MCF 10A (cell line): ENCODE data around the gene TIA1. TPM values are rescaled to one million over a fixed set of nuclear protein-coding genes. Genes with fewer than 3 reads are reported as not detected.
"Not testable (repeated sequence)": the region's sequence is repeated elsewhere in the genome, so short reads cannot be mapped to it uniquely, and the experiment has no call there.

ENCODE experiments used
- BruUV-seq: library from RNA; stranded (reverse); fragments of 400-500 nt; replicated peaks from 2 replicates; lab custom pipeline; 2021; lab: Mats Ljungman, UMichigan
- CTCF ChIA-PET: fragments of 300-600 bp; sonication (Branson Sonifier 250); formaldehyde crosslinking; extraction: SDS; loops from one replicate; lab custom pipeline; 2021; ENCODE audit warnings: antibody characterized with exemption, inconsistent platforms; lab: Yijun Ruan, JAX
- POLR2A ChIA-PET: fragments of 300-600, 350-650 bp; sonication (Branson Sonifier 250); formaldehyde crosslinking; extraction: SDS; loops from one replicate; lab custom pipeline; 2020; ENCODE audit warnings: antibody characterized with exemption, inconsistent platforms; lab: Yijun Ruan, JAX
- DNase-seq: peaks from one replicate; pipeline ENCODE4 v3.0.0-alpha.2; 2018; ENCODE audit not compliant: unreplicated experiment
- H3K27ac Mint-ChIP-seq: one replicate; pipeline ENCODE4 v1.8.0; 2022; ENCODE audit warnings: mild to moderate bottlenecking, low read depth, mixed read lengths; ENCODE audit not compliant: unreplicated experiment
- H3K27me3 Mint-ChIP-seq: one replicate; pipeline ENCODE4 v1.8.0; 2022; ENCODE audit warnings: mixed read lengths; ENCODE audit not compliant: insufficient read depth, unreplicated experiment
- H3K36me3 Mint-ChIP-seq: one replicate; pipeline ENCODE4 v1.8.0; 2022; ENCODE audit warnings: mild to moderate bottlenecking, moderate library complexity, mixed read lengths; ENCODE audit not compliant: insufficient read depth, unreplicated experiment
- H3K4me1 Mint-ChIP-seq: one replicate; pipeline ENCODE4 v1.8.0; 2022; ENCODE audit warnings: mixed read lengths; ENCODE audit not compliant: insufficient read depth, unreplicated experiment
- H3K4me3 Mint-ChIP-seq: one replicate; pipeline ENCODE4 v1.8.0; 2022; ENCODE audit warnings: mild to moderate bottlenecking, moderate library complexity, mixed read lengths; ENCODE audit not compliant: unreplicated experiment
- H3K9me3 Mint-ChIP-seq: one replicate; pipeline ENCODE4 v1.8.0; 2022; ENCODE audit warnings: mixed read lengths; ENCODE audit not compliant: unreplicated experiment
- CTCF ChIP-seq: fragments of 200-600 bp; IDR thresholded peaks from one replicate; pipeline ENCODE4 v1.8.0; 2022; ENCODE audit warnings: antibody characterized with exemption, mild to moderate bottlenecking; ENCODE audit not compliant: unreplicated experiment
- intact Hi-C: fragments of 100-400 bp; cut with micrococcal nuclease; formaldehyde crosslinking; loops from 2 replicates; pipeline ENCODE4 v1.14.1; 2022
- total RNA-seq: library from RNA; stranded (reverse); gene quantifications from 2 replicates; pipeline ENCODE4 v1.2.3, GENCODE V29; 2022

Gene TIA1
- total RNA-seq, 1 experiment from 2014 or later: 75.7 TPM

- ChIA-PET POLR2A (interaction anchor here (1.1 to 1.9 kb wide), 4 partner anchors 9 to 326 kb away, joined by 3 to 5 read pairs (median 3); partner anchors contain the start of genes C2orf42 and MXD1), CTCF (no interaction called here)
- TF ChIP-seq CTCF: no peak
- H3K27ac Mint-ChIP-seq: no peak overlapping the region
- H3K36me3 Mint-ChIP-seq: peaks cover 40% of the 10 kb centered on the region
- intact Hi-C loops: no loop called here
- DNase-seq: no peak
- peaks cover 13% of the 10 kb centered on the region for H3K4me1 Mint-ChIP-seq
- H3K4me3 Mint-ChIP-seq: no peak overlapping the region
- BruUV-seq: no TSS peak
- H3K27me3 Mint-ChIP-seq: no peaks in the 10 kb centered on the region
- no peaks in the 10 kb centered on the region for H3K9me3 Mint-ChIP-seq
These were observed 7.8 kb downstream of the TIA1 start for GRCh38 chr2:70240599-70240998.

GRCh38 chr2:70233926-70234325 lies 14.5 kb downstream of the TIA1 start:
- no peak overlapping the region for H3K27ac Mint-ChIP-seq
- POLR2A ChIA-PET: interaction anchor here (0.7 kb wide), 1 partner anchor 886 kb away, joined by 3 read pairs; no protein-coding TSS in a partner anchor
- H3K36me3 Mint-ChIP-seq: peaks cover 85% of the 10 kb centered on the region
- no peak overlapping the region for H3K4me3 Mint-ChIP-seq
- H3K9me3 Mint-ChIP-seq: no peaks in the 10 kb centered on the region
- CTCF ChIA-PET: no interaction called here
- intact Hi-C loops: no loop called here
- no peak for TF ChIP-seq CTCF
- no TSS peak for BruUV-seq
- no peaks in the 10 kb centered on the region for H3K27me3 Mint-ChIP-seq
- H3K4me1 Mint-ChIP-seq: peaks cover 5% of the 10 kb centered on the region
- no peak for DNase-seq

- Mint-ChIP-seq H3K27ac (no peak overlapping the region), H3K4me1 (no peaks in the 10 kb centered on the region), H3K36me3 (peaks cover 94% of the 10 kb centered on the region), H3K9me3 (no peaks in the 10 kb centered on the region), H3K4me3 (no peak overlapping the region), H3K27me3 (no peaks in the 10 kb centered on the region)
- TF ChIP-seq CTCF: no peak
- intact Hi-C loops: no loop called here
- POLR2A ChIA-PET: interaction anchor here (1.0 to 2.5 kb wide), 3 partner anchors 20 to 312 kb away, joined by 3 to 9 read pairs (median 6); partner anchors contain the start of genes MXD1 and PCYOX1
- CTCF ChIA-PET: no interaction called here
- DNase-seq: no peak
- no TSS peak for BruUV-seq
These were observed 21.6 kb downstream of the TIA1 start for GRCh38 chr2:70226781-70227180.

GRCh38 chr2:70223305-70223704 lies 25.1 kb downstream of the TIA1 start:
- POLR2A ChIA-PET, H3K4me1 Mint-ChIP-seq, CTCF ChIA-PET, BruUV-seq, intact Hi-C loops, H3K4me3 Mint-ChIP-seq, H3K27me3 Mint-ChIP-seq, H3K27ac Mint-ChIP-seq, H3K9me3 Mint-ChIP-seq, DNase-seq: not testable (repeated sequence)
- peaks cover 89% of the 10 kb centered on the region for H3K36me3 Mint-ChIP-seq
